HCT116 (cell line): Measurements from ENCODE around the gene STX2.

Source experiments
- CTCF ChIP-seq, 3 experiments: fragments of 200-600 bp in 1 of 3; sonication (generic) in 1 of 3; IDR thresholded peaks in 2 of 3; conservative IDR thresholded peaks in 1 of 3; 2 replicates each; pipeline ENCODE4 v1.5.1; 2012 to 2017; ENCODE audit warnings: low read depth in 2 of 3, low read length in 2 of 3, antibody characterized with exemption in 1 of 3, borderline replicate concordance in 1 of 3, control low read depth in 1 of 3, mild to moderate bottlenecking in 1 of 3, mixed read lengths in 1 of 3, mixed run types in 1 of 3, moderate library complexity in 1 of 3; ENCODE audit not compliant: insufficient read depth in 1 of 3
- EZH2 ChIP-seq: fragments of 200-600 bp; sonication (generic); IDR thresholded peaks from 2 replicates; pipeline ENCODE4 v1.6.1; 2017; ENCODE audit warnings: antibody characterized with exemption, mixed run types
- POLR2A ChIP-seq: IDR thresholded peaks from 2 replicates; pipeline ENCODE4 v1.7.0; 2011; ENCODE audit warnings: borderline replicate concordance; ENCODE audit not compliant: insufficient read depth, insufficient read length; ENCODE audit errors: extremely low read depth

GRCh38 chr12:130764073-130764472 lies 75.0 kb downstream of the STX2 start:
- TF ChIP-seq CTCF (IDR thresholded peaks at IDR 0.05 in 2 of 3, conservative IDR thresholded peaks at IDR 0.05 in 1 of 3; ENCODE audit: borderline replicate concordance in 1 of 3, insufficient read depth in 1 of 3, low read depth in 2 of 3, low read length in 2 of 3), result no peak
- TF ChIP-seq EZH2, result no peak
- no peak for TF ChIP-seq POLR2A
